ENCODE results near the gene NTNG1.

Gene NTNG1

GRCh38 chr1:107264561-107264960 is 123.7 kb downstream of the NTNG1 start:
- no peak for DNase-seq

DNA sequence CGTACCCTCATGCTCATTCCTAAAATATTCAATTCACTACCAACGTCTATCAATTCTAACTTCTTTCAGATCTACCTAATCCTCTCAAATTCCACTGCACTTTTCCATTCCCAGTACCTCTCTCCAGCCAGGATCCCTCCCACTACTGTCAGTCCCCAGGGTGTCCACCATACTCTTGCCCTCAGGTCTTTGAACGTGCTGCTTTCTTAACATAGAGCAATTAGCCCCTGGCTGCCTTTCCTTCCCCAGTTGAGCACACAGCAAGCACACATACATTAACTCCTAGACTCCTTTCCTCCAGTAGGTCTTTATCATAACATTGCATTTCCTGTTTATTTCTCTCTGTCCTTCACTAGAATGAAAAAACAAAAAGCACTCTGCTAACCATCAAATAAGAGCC is 126.7 kb downstream of the NTNG1 start:
- no peak for DNase-seq

DNA sequence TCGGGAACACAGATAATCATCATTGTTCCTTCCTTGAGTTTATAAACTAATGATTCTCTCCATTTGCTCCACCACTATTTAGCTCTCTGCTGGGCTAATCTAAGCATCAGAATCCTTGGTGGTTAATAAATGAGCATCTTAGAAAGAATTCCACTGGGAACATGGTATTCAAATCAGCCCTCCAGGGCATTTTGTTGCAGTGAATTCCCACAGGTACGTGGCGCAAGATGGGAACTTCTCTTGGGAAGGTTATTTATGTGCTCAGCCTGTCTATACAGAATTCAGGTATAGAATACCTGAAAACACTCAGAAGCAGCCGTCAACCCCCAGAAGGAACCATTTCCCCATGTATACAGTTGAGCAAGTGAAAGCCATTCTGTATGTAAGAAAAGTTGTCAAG is 131.5 kb downstream of the NTNG1 start:
- no peak for DNase-seq

DNA sequence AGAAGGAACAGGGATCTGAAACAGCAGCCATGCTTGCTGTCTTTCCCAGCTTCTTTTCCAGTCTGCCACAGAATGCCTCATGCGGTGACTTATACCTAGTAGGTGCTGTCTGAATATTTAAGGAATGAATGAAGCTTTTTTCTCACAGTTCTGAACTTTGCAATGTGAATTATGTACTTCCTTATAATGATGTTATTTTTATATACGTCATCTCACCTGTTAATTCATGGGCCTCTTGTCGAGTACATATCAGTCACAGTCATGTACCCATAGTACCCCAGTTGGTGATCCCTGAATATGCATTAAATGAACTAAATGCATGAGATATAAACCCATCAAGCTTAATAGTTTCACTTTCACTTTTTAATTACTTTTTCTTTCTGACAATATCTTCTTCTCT is 132.7 kb downstream of the NTNG1 start:
- no peak for DNase-seq

- DNase-seq, result no peak
Observed at GRCh38 chr1:107274227-107274626, 133.4 kb downstream of the NTNG1 start.

- DNase-seq, result no peak
Observed at GRCh38 chr1:107276247-107276646, 135.4 kb downstream of the NTNG1 start.

DNA sequence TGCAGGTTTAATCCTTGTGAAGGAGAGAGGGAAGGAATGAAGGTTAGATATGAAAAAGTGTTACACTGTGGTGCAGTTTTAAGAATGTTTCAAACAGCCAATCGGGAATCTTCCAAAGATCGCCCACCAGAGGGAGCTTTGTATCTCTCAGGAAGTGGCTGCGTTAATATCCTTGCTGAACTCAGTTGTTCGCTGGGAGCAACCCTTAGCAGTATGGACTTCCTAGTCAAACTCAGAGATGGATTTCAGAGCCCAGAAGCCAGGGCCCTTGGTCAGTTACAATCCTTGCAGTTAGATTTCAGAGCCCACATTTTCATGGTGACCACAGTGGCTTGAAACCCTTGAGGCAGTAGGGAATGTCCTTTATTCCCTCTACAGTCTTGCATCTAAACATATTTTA is 136.2 kb downstream of the NTNG1 start:
- DNase-seq, result no peak

- no peak for DNase-seq
Observed at GRCh38 chr1:107286125-107286524, 145.3 kb downstream of the NTNG1 start.

DNA sequence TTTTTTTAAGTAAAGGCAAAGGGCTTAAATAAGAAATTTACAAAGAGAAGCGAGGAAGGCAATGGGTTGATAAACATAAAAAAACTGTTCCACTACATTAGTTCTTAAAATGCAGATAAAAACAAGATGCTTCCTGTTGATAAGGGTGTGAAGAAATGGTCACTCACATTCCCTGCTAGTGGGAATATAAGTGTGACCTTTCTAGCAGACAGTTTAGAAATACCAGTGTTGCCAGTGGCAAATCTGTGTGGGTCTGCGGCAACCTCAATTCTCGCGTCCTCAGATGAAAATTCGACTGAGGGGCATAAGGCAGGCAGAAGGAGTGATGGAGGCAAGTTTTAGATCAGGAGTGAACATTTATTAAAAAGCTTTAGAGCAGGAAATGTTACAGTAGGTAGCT is 151.1 kb downstream of the NTNG1 start:
- DNase-seq, result no peak

GRCh38 chr1:107293901-107294613 is 153.2 kb downstream of the NTNG1 start:
- no peak for DNase-seq

- no peak for DNase-seq
Observed at GRCh38 chr1:107294686-107295085, 153.8 kb downstream of the NTNG1 start.

GRCh38 chr1:107297681-107298080 is 156.8 kb downstream of the NTNG1 start:
- no peak for DNase-seq

DNA sequence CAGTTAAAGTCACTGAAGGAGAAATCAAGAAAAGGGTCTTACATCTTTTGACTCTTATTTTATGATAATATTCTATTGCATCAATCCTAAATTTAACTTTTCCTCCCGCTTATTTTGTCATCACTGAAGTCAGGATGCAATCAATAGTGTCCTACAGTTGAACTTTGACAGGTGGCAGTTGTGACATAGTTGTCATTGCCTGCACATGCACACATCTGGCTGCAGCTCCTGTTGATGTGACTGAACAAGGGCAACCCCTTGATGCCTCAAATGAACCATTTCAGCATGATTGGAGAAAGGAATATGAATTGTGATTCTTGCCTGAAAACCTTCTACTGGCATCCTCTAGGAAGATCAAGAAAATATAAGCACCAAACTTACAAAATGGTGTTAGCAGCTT is 157.7 kb downstream of the NTNG1 start:
- DNase-seq, result no peak

DNA sequence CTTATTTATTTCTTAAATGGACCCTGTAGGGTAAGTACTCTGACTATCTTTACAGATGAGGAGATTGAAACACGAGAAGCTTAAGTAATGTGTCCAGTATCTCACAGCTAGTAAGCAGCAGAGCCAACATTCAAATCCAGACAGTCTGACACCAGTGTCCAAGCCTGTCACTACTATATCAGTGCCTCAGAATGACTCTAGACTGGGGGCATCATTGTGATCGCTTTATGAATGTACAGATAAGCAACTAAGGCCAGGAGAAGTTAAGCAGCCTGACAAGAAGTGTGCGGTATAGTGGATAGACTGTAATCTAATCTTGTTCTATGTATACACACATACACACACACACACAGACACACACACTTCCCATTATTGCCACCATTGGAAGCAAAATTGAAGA is 158.7 kb downstream of the NTNG1 start:
- DNase-seq, result no peak

- DNase-seq, result no peak
Observed at GRCh38 chr1:107309962-107310361, 169.1 kb downstream of the NTNG1 start.

DNA sequence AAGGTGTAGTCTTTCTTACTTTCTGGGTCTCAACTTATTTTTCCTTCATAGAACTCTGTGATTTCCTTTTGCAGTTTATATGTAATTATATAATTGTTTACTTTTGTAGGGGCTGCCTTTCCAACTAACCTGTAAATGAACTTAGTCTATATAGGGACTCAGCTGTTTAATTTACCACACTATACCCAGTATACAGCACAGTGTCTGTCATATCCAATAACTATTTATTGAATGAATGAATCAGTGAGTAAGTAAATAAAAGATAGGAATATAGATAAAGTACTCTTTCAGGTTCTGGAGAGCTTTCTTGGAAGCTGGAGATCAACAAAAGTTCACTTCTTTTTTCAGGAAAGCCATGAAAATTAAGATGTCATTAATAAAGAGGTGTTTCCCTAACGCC is 174.8 kb downstream of the NTNG1 start:
- no peak for DNase-seq

DNA sequence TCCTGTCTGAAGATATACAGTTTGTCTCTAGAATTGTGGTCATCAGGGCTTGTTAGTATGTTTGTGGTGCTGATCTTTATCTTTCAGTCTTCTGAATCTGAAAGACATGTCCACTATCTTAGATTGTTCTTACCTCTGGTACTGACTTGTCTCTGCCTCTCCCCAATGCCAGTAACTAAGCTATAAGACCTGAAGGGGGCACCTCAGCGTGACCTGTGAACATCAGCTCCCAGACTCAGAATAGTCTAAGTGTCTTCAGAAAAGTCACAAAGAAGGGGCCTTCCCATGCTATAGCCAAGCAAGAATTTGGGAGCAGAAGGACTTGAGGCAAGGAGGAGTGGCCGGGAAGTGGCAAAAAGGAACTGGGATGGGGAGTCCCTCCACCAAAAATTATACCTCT is 178.1 kb downstream of the NTNG1 start:
- DNase-seq, result no peak

- no peak for DNase-seq
Observed at GRCh38 chr1:107323784-107324183, 182.9 kb downstream of the NTNG1 start.

GRCh38 chr1:107326824-107327445 is 186.1 kb downstream of the NTNG1 start:
- no peak for DNase-seq

DNA sequence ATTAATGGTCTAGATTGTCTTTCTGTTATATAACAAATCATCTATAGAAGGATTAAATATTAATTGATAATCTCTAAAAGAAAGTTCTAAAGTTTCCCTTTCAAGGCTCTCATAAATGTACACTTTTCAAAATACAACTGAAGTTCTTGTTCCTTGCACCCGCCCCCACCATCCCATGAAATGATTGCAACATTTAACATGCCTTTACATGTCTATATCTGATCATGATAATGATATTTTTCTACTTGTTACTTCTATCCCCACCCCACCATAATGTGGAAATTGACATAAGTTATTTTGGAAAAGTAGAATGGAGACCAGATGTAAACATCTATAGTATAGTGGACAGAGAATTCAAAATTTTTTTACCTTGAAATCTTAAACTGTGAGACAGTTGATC is 186.6 kb downstream of the NTNG1 start:
- DNase-seq, result no peak

DNA sequence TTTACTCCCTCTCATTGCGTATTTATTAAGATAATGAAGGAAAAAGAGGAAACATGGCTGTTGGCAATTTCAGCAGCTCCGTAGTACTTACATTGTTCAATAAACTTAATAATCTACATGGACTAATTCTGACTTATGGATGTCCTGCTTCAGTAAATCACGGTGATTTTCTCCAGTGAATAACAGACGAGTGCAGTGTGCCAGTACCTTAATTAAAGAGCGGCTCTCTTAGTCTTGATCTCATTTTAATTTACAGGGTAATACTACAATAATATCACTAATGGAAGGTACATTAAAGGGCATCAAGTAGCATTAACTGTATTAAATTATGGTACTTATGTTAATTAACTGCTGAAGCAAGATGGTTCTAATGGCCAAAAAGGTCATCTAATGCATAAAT is 187.2 kb downstream of the NTNG1 start:
- no peak for DNase-seq

- no peak for DNase-seq
Observed at GRCh38 chr1:107339775-107340174, 198.9 kb downstream of the NTNG1 start.

GRCh38 chr1:107342316-107342715 is 201.5 kb downstream of the NTNG1 start:
- DNase-seq, result no peak

DNA sequence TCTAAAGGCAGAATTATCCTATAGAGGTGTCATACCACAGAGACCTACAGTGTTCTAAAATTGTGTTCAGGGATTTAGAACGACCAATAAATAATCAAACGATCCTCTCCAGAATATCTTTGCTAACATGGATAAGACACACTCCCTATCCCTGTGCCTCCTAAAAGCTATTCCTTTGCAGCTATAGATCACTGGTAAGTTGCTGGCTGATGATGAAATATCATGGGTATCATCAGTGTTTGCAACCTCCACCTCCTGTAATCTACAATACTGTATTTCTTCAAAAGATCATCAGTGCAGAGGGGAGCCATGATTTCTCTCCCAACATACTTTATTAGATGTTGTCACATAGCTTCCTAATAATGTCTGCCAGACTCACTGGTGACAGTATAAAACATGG is 201.9 kb downstream of the NTNG1 start:
- no peak for DNase-seq

- DNase-seq, result no peak
Observed at GRCh38 chr1:107343601-107344000, 202.8 kb downstream of the NTNG1 start.
